ENCODE data around the gene NDUFAF4.

NDUFAF4 gene

DNA sequence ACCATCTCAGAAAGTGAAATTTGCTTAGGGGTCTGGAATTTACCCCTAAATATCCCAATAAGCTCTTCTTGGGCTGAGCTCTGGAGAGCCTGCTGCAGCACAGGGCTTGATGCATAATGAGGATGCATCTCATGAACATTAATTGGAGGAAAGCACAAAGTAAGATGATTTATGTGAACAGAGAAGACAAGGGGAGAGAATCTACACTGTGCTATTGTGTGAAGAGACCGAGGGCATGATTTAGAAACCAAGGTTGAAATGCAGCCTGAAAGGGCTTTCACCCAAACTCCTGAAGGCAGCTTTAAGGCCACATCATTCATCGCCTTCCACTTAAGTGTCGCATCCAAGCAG is 32.7 kb downstream of the NDUFAF4 start:
- TF ChIP-seq, protein P1, sequence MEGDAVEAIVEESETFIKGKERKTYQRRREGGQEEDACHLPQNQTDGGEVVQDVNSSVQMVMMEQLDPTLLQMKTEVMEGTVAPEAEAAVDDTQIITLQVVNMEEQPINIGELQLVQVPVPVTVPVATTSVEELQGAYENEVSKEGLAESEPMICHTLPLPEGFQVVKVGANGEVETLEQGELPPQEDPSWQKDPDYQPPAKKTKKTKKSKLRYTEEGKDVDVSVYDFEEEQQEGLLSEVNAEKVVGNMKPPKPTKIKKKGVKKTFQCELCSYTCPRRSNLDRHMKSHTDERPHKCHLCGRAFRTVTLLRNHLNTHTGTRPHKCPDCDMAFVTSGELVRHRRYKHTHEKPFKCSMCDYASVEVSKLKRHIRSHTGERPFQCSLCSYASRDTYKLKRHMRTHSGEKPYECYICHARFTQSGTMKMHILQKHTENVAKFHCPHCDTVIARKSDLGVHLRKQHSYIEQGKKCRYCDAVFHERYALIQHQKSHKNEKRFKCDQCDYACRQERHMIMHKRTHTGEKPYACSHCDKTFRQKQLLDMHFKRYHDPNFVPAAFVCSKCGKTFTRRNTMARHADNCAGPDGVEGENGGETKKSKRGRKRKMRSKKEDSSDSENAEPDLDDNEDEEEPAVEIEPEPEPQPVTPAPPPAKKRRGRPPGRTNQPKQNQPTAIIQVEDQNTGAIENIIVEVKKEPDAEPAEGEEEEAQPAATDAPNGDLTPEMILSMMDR (IDR thresholded peaks at IDR 0.05; ENCODE audit: extremely low read depth, insufficient read depth, missing control alignments) = no peak
- in situ Hi-C loops (cut with MboI; ENCODE audit: low pct_unique_long_range_greater_than_20kb, low sequenced_read_pairs, unreplicated experiment) = no loop called here
- DNase-seq (ENCODE audit: low spot score) = no peak

DNA sequence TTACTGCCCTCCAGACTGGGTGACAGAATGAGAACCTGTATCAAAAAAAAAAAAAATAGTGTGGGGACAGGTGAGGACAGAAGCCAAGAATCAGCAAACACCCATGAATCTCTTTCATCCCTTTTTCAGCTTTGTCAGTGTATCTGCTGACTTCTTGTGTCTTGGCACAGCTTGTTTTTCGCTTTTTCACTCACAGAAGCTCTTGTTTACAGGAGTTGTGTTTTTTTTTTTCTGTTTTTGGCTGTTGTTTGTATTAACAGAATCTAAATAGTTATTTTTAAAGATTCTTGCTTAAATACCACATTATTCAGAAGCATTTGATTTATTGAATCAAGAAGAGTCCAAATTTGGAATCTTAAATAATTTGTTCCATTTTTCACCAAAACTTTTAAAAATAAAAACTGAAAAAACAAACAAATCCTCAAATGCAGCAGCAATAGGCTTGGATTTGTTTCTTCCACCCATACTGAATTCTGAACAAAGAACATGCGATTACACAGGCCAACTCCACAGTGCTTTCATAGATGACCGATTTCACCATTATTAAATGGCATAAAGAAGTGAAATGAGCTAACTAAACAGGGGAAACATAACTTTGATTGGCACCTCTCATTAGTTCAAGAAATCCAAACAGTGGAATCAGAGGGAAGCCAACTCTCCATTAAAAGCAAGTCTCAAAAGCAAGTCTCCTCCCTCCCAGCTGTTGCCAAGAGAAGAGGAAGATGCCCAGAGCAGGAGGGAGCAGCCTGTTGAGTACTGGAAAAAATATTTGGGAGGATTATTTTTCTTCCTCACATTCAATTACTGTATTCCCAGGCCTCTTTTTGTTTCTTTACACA is 33.3 kb downstream of the NDUFAF4 start:
- in situ Hi-C loops (cut with MboI; ENCODE audit: low pct_unique_long_range_greater_than_20kb, low sequenced_read_pairs, unreplicated experiment) = no loop called here
- TF ChIP-seq, protein P1 (IDR thresholded peaks at IDR 0.05; ENCODE audit: extremely low read depth, insufficient read depth, missing control alignments) = no peak

GRCh38 chr6:96862560-96862959 is 35.1 kb downstream of the NDUFAF4 start:
- DNase-seq (ENCODE audit: low spot score) = no peak
- in situ Hi-C loops (cut with MboI; ENCODE audit: low pct_unique_long_range_greater_than_20kb, low sequenced_read_pairs, unreplicated experiment) = no loop called here
- TF ChIP-seq, protein P1 (IDR thresholded peaks at IDR 0.05; ENCODE audit: extremely low read depth, insufficient read depth, missing control alignments) = no peak

More for the DNA sequence above, 33.3 kb downstream of the NDUFAF4 start:
- no peak for DNase-seq (ENCODE audit: low spot score)

DNA sequence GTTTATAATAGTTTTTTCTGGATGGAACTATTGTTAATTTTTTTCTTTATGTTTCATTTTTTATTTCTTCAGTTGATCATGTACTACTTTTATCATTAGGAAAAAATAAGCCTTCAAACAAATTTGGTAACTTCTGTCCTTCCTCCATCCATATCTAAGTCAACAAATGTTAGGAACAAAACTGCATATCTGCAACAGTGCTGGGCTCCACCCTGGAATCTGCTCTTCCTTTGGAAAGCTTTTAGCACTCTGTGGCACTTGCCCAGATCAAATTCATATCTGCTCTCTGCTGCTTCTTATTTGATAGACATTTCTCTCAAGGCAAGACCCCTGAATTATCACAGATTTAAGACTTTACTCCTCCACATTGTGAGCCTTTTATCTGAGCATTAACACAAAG is 36.1 kb downstream of the NDUFAF4 start:
- no peak for DNase-seq (ENCODE audit: low spot score)
- TF ChIP-seq, protein P1 (IDR thresholded peaks at IDR 0.05; ENCODE audit: extremely low read depth, insufficient read depth, missing control alignments) = no peak
- in situ Hi-C loops (cut with MboI; ENCODE audit: low pct_unique_long_range_greater_than_20kb, low sequenced_read_pairs, unreplicated experiment) = no loop called here

DNA sequence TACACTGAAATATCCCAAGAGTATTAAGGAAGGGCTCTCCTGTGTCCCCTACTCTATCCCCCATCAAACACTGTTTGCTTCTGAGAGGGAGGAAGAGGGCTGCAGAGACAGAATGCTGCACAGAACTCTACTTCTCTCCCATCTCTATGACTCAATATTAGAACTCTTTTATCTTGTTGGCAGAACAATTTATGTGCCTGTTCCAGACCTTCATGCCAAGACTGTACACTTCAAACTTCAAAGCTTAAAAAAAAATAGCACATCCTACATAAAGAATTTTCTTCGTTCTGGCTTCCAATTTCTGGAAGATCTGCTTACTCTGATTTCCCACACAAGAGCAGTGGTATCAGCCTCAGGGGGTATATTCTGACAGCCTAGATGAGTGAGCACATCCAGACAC is 40.8 kb downstream of the NDUFAF4 start:
- TF ChIP-seq, protein P1 (IDR thresholded peaks at IDR 0.05; ENCODE audit: extremely low read depth, insufficient read depth, missing control alignments) = no peak
- DNase-seq (ENCODE audit: low spot score) = no peak
- in situ Hi-C loops (cut with MboI; ENCODE audit: low pct_unique_long_range_greater_than_20kb, low sequenced_read_pairs, unreplicated experiment) = no loop called here

DNA sequence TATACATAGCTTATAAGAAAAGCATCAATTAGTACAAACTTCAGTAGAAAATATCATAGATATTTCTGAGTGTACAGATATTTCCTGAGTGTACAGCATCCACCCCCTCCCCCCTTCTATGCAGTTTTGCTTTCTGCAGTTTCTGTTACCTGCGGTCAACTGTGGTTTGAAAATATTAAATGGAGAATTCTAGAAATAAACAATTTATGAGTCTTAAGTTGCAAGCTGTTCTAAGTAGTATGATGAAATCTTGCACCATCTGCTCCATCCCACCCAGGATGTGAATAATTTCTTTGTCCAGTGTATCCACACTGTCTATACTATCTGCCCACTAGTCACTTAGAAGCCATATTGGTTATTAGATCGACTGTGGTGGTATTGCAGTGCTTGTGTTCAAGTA is 44.6 kb downstream of the NDUFAF4 start:
- no peak for DNase-seq (ENCODE audit: low spot score)
- in situ Hi-C loops (cut with MboI; ENCODE audit: low pct_unique_long_range_greater_than_20kb, low sequenced_read_pairs, unreplicated experiment) = no loop called here
- TF ChIP-seq, protein P1 (IDR thresholded peaks at IDR 0.05; ENCODE audit: extremely low read depth, insufficient read depth, missing control alignments) = no peak

All from GM13977 (cell line).